Mesenchymal stem cell (in vitro differentiated cells and primary cell): ENCODE results near the gene CLDN12.

Source experiments
- DNase-seq: peaks from one replicate; pipeline ENCODE4 v3.0.0-alpha.2; 2013
- H2AFZ ChIP-seq: one replicate; pipeline ENCODE4 v1.6.1; 2013; ENCODE audit warnings: low read depth, mild to moderate bottlenecking, control low read depth, inconsistent platforms, low read length, moderate library complexity
- H2AK5ac ChIP-seq: 2 replicates; pipeline ENCODE4 v1.6.1; 2013; ENCODE audit warnings: low read length, moderate library complexity, mild to moderate bottlenecking, inconsistent platforms; ENCODE audit not compliant: severe bottlenecking
- H2BK120ac ChIP-seq: one replicate; pipeline ENCODE4 v1.6.1; 2013; ENCODE audit warnings: low read depth, mild to moderate bottlenecking, inconsistent platforms, low read length, moderate library complexity
- H2BK12ac ChIP-seq, 2 experiments: one replicate each; pipeline ENCODE4 v1.6.1; 2013; ENCODE audit warnings: inconsistent platforms in 2 of 2, low read length in 2 of 2, mild to moderate bottlenecking in 2 of 2, moderate library complexity in 2 of 2, control low read depth in 1 of 2
- H2BK15ac ChIP-seq: one replicate; pipeline ENCODE4 v1.6.1; 2013; ENCODE audit warnings: mild to moderate bottlenecking, low read depth, inconsistent platforms; ENCODE audit not compliant: poor library complexity, severe bottlenecking
- H2BK5ac ChIP-seq: 2 replicates; pipeline ENCODE4 v1.6.1; 2013; ENCODE audit warnings: low read depth, mild to moderate bottlenecking, low read length, control low read depth, inconsistent platforms; ENCODE audit not compliant: poor library complexity, severe bottlenecking
- H3K14ac ChIP-seq, 2 experiments: one replicate each; pipeline ENCODE4 v1.6.1; 2013; ENCODE audit warnings: inconsistent platforms in 2 of 2, low read length in 2 of 2, control low read depth in 1 of 2, mild to moderate bottlenecking in 1 of 2, moderate library complexity in 1 of 2
- H3K18ac ChIP-seq, 2 experiments: one replicate each; pipeline ENCODE4 v1.6.1; 2013; ENCODE audit warnings: inconsistent platforms in 2 of 2, low read length in 2 of 2, control low read depth in 1 of 2, low read depth in 1 of 2, mild to moderate bottlenecking in 1 of 2
- H3K23ac ChIP-seq, 2 experiments: one replicate each; pipeline ENCODE4 v1.6.1; 2013; ENCODE audit warnings: inconsistent platforms in 2 of 2, low read length in 2 of 2, mild to moderate bottlenecking in 2 of 2, moderate library complexity in 2 of 2, control low read depth in 1 of 2
- H3K27ac ChIP-seq: 2 replicates; pipeline ENCODE4 v1.5.1; 2013; ENCODE audit warnings: mild to moderate bottlenecking, moderate library complexity, low read length, control low read depth, inconsistent platforms; ENCODE audit not compliant: poor library complexity, severe bottlenecking
- H3K27me3 ChIP-seq, 2 experiments: 2 replicates each; pipeline versions ENCODE4 v1.6.1 to v1.7.0; 2013; ENCODE audit warnings: low read length in 2 of 2, mild to moderate bottlenecking in 2 of 2, moderate library complexity in 2 of 2, control low read depth in 1 of 2, inconsistent platforms in 1 of 2; ENCODE audit not compliant: control insufficient read depth in 1 of 2, insufficient read depth in 1 of 2
- H3K36me3 ChIP-seq, 2 experiments: 2 replicates each; pipeline versions ENCODE4 v1.6.1 to v1.7.0; 2013; ENCODE audit warnings: low read length in 2 of 2, control low read depth in 1 of 2, inconsistent platforms in 1 of 2, low read depth in 1 of 2, mild to moderate bottlenecking in 1 of 2; ENCODE audit not compliant: insufficient read depth in 2 of 2, control insufficient read depth in 1 of 2
- H3K4ac ChIP-seq, 2 experiments: one replicate each; pipeline ENCODE4 v1.6.1; 2013; ENCODE audit warnings: inconsistent platforms in 2 of 2, low read length in 2 of 2, mild to moderate bottlenecking in 2 of 2, moderate library complexity in 2 of 2, control low read depth in 1 of 2, low read depth in 1 of 2
- H3K4me1 ChIP-seq: 2 replicates; pipeline ENCODE4 v1.6.1; 2013; ENCODE audit warnings: low read depth, low read length, control low read depth; ENCODE audit not compliant: control insufficient read depth, insufficient read depth
- H3K4me2 ChIP-seq: 2 replicates; pipeline ENCODE4 v1.6.1; 2013; ENCODE audit warnings: low read length, mild to moderate bottlenecking, inconsistent platforms; ENCODE audit not compliant: poor library complexity, severe bottlenecking
- H3K4me3 ChIP-seq, 2 experiments: 2 replicates each; pipeline versions ENCODE4 v1.5.1 to v1.7.0; 2013; ENCODE audit warnings: low read length in 2 of 2, mild to moderate bottlenecking in 2 of 2, control low read depth in 1 of 2, low read depth in 1 of 2; ENCODE audit not compliant: insufficient read depth in 1 of 2
- H3K79me1 ChIP-seq: replicated peaks from 2 replicates; pipeline ENCODE4 v1.6.1; 2013; ENCODE audit warnings: mild to moderate bottlenecking, control low read depth, low read length, inconsistent platforms; ENCODE audit not compliant: poor library complexity, severe bottlenecking
- H3K9ac ChIP-seq: 2 replicates; pipeline ENCODE4 v1.7.0; 2013; ENCODE audit warnings: mild to moderate bottlenecking, low read length, moderate library complexity
- H3K9me3 ChIP-seq: 2 replicates; pipeline ENCODE4 v1.7.0; 2013; ENCODE audit warnings: mild to moderate bottlenecking, low read length; ENCODE audit not compliant: control insufficient read depth
- H4K8ac ChIP-seq: one replicate; pipeline ENCODE4 v1.6.1; 2013; ENCODE audit warnings: inconsistent platforms, mild to moderate bottlenecking, low read length, moderate library complexity
- H4K91ac ChIP-seq: one replicate; pipeline ENCODE4 v1.6.1; 2013; ENCODE audit warnings: mild to moderate bottlenecking, low read length, inconsistent platforms
- WGBS: methylation state at CpG from one replicate; pipeline ENCODE4 v1.1.7; 2013; ENCODE audit warnings: mixed read lengths; 5-methylcytosine and 5-hydroxymethylcytosine counted together

CLDN12 gene

DNA sequence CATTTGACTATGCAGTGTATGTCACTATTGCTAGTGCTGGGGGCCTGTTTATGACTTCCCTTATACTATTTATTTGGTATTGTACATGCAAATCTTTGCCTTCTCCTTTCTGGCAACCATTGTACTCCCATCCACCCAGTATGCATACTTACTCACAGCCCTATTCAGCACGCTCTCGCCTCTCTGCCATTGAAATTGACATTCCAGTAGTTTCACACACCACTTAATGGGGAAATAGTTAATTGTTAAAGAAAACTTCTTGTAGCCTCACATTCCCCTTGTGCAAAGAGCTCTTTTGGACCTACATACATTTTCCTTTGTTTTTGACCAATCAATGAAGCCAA lies 9.9 kb downstream of the CLDN12 start:
- H3K14ac ChIP-seq = no peak overlapping the region
- no peaks in the 10 kb centered on the region for H3K4me1 ChIP-seq
- no peak overlapping the region for H3K23ac ChIP-seq
- no peak overlapping the region for H3K4me2 ChIP-seq
- no peak overlapping the region for H3K18ac ChIP-seq
- DNase-seq = no peak
- no peak overlapping the region for H2BK15ac ChIP-seq
- no peak overlapping the region for H3K9ac ChIP-seq
- H3K27me3 ChIP-seq = no peaks in the 10 kb centered on the region
- peaks cover 18 to 74% of the 10 kb centered on the region in 2 experiments for H3K36me3 ChIP-seq
- H4K8ac ChIP-seq = no peak overlapping the region
- H3K27ac ChIP-seq = no peak overlapping the region
- no peak overlapping the region for H2AK5ac ChIP-seq
- H3K4me3 ChIP-seq = no peak overlapping the region
- WGBS = 100% methylated on average over 2 of the region's 2 CpGs
- no peaks in the 10 kb centered on the region for H3K9me3 ChIP-seq
- H2BK12ac ChIP-seq = no peak overlapping the region
- no peak overlapping the region for H3K4ac ChIP-seq
- H2BK5ac ChIP-seq = no peak overlapping the region
- no peak overlapping the region for H2BK120ac ChIP-seq
- no peak overlapping the region for H4K91ac ChIP-seq
- no peak overlapping the region for H2AFZ ChIP-seq
- H3K79me1 ChIP-seq = peaks cover 24% of the 10 kb centered on the region

DNA sequence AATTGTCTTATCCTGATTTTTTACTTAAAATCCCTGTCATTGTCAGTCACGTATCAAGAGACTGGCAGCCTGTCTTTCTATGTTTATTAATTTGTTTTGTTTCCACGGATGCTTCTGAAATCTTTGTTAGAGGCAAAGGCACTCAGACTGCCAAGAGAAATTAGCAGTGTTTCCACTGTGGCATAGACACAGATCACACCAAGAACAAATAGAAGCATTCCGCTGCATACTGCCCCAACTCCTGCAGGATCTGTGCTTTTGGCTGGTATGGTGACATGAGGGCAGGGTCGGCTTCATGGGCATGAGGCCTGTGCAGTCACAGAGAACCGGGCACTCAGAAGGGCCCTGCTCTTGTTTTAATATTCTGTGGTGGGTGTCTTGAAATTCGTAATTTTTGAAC lies 18.4 kb downstream of the CLDN12 start:
- no peak overlapping the region for H3K4ac ChIP-seq
- no peak overlapping the region for H2BK120ac ChIP-seq
- H3K27me3 ChIP-seq = no peaks in the 10 kb centered on the region
- H3K4me2 ChIP-seq = no peak overlapping the region
- no peak for DNase-seq
- H3K79me1 ChIP-seq = peaks cover 4% of the 10 kb centered on the region
- 87% methylated on average over 5 of the region's 6 CpGs for WGBS
- H2BK15ac ChIP-seq = no peak overlapping the region
- H3K36me3 ChIP-seq = peaks cover 3 to 5% of the 10 kb centered on the region in 2 experiments
- no peaks in the 10 kb centered on the region for H3K4me1 ChIP-seq
- H2BK12ac ChIP-seq = no peak overlapping the region
- H3K9me3 ChIP-seq = no peaks in the 10 kb centered on the region
- no peak overlapping the region for H3K23ac ChIP-seq
- no peak overlapping the region for H3K9ac ChIP-seq
- H2AK5ac ChIP-seq = no peak overlapping the region
- H2AFZ ChIP-seq = no peak overlapping the region
- H4K91ac ChIP-seq = no peak overlapping the region
- H3K27ac ChIP-seq = no peak overlapping the region
- no peak overlapping the region for H4K8ac ChIP-seq
- no peak overlapping the region for H3K18ac ChIP-seq
- H3K4me3 ChIP-seq = no peak overlapping the region
- H2BK5ac ChIP-seq = no peak overlapping the region
- no peak overlapping the region for H3K14ac ChIP-seq

DNA sequence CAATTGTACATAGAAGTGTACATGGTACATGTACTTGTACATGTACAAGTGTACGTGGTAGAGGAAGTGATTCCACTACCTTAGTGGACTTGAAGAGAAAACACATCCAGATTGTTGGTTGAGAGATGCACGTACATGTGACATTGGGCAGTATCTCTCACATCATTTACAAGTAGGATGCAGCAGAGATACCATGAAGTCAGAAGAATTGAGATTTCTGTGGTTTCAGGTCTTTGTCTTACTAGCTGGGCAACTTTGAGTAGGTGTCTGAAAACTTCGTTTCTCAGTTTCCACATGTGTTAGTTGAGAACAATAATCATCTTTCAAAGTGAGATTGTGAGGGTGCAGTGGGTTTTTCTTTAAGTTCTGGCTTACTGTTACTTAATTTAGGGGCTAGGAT lies 21.5 kb downstream of the CLDN12 start:
- no peak overlapping the region for H3K4me2 ChIP-seq
- H3K27me3 ChIP-seq = no peaks in the 10 kb centered on the region
- H3K36me3 ChIP-seq = no peaks in the 10 kb centered on the region
- H3K4me3 ChIP-seq = no peak overlapping the region
- no peak overlapping the region for H2BK12ac ChIP-seq
- no peak overlapping the region for H3K4ac ChIP-seq
- H3K9me3 ChIP-seq = no peaks in the 10 kb centered on the region
- H3K79me1 ChIP-seq = peaks cover 1% of the 10 kb centered on the region
- no peak overlapping the region for H3K9ac ChIP-seq
- 90% methylated on average over 3 of the region's 3 CpGs for WGBS
- no peak overlapping the region for H3K27ac ChIP-seq
- H3K18ac ChIP-seq = no peak overlapping the region
- H3K23ac ChIP-seq = no peak overlapping the region
- DNase-seq = no peak
- no peak overlapping the region for H4K8ac ChIP-seq
- H4K91ac ChIP-seq = no peak overlapping the region
- H2AFZ ChIP-seq = no peak overlapping the region
- no peak overlapping the region for H2BK15ac ChIP-seq
- no peak overlapping the region for H3K14ac ChIP-seq
- H2BK5ac ChIP-seq = no peak overlapping the region
- no peak overlapping the region for H2AK5ac ChIP-seq
- H2BK120ac ChIP-seq = no peak overlapping the region
- H3K4me1 ChIP-seq = no peaks in the 10 kb centered on the region

DNA sequence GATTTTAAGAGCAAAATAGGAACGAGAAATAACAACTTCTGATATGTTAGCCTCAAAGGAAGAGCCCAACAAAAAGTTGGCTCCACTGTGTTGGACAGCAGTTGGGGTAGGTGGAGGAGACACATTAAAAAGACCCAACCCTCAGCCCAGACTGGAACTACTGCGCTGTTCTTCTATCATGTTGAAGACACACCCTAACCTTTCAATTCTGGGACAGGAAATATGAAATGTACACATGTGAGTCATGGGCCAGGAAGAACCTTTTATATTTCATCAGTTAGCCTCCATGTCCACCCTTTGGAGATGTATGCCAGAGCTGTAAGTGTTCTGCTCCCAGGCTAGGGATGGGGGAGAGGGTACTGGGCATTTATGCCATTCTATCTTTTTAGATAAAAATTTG lies 22.1 kb downstream of the CLDN12 start:
- Histone ChIP-seq H3K36me3 (no peaks in the 10 kb centered on the region), H3K79me1 (no peaks in the 10 kb centered on the region), H3K9me3 (no peaks in the 10 kb centered on the region), H2AFZ (no peak overlapping the region), H4K91ac (no peak overlapping the region), H2BK5ac (no peak overlapping the region), H2BK120ac (no peak overlapping the region), H3K4ac (no peak overlapping the region), H3K27me3 (no peaks in the 10 kb centered on the region), H4K8ac (no peak overlapping the region), H3K4me3 (no peak overlapping the region), H2BK12ac (no peak overlapping the region), H3K9ac (no peak overlapping the region), H3K23ac (no peak overlapping the region), H3K18ac (no peak overlapping the region), H3K27ac (no peak overlapping the region), H3K4me1 (no peaks in the 10 kb centered on the region), H3K4me2 (no peak overlapping the region), H3K14ac (no peak overlapping the region), H2AK5ac (no peak overlapping the region), H2BK15ac (no peak overlapping the region)
- no CpG with 5 or more reads among the region's 2 CpGs for WGBS
- DNase-seq = no peak
